ENCODE measurements around the gene CLPSL2. TPM values are rescaled to one million over a fixed set of nuclear protein-coding genes. Genes with fewer than 3 reads are reported as not detected.

The CLPSL2 gene
- total RNA-seq, 1 donor = not detected

DNA sequence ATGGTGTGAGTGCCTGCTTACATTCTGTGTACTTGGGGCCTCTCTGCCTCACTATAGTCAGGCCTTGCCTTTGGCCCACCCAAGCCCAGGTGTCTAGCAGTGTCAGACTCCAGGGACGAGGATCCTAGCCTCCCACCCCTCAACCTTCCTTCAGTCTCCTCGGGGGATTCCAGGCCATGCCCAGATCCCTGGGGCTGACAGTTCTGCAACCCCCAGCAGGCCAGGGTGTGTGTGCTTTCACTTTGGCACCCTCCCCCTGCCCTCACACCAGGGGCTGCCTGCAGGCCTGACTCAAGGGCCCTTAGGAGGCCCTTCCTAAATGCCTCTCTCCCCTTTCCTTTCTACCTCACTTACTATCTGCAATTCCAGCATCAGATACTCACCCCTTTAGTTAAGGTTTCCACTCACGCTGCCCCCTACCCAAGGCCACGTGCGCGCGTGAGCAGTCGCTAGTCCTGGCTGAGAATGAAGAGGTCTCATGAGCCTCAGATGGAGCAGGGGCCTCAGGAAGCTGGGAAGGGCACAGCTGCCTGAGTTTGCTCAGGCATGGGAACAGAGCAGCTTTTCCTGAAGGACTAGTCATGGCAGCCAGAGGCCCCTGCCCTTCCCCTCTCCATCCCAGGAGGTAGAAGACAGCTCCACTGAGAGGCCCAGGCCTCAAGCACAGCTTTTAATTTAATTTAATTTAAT, 21.6 kb downstream of the CLPSL2 start:
- Histone ChIP-seq H3K27me3 (ENCODE audit: insufficient read depth, low read length) (peaks cover 19% of the 10 kb centered on the region), H4K20me1 (ENCODE audit: insufficient read depth, low read length) (no peaks in the 10 kb centered on the region), H2AFZ (ENCODE audit: low read length) (no peak overlapping the region), H3K27ac (ENCODE audit: low read depth, low read length) (no peak overlapping the region), H3K4me1 (ENCODE audit: insufficient read depth, low read length) (no peaks in the 10 kb centered on the region), H3K4me2 (ENCODE audit: insufficient read depth, low read length) (no peak overlapping the region), H3K36me3 (ENCODE audit: insufficient read depth, low read length) (no peaks in the 10 kb centered on the region), H3K79me2 (ENCODE audit: insufficient read depth, low read length) (no peaks in the 10 kb centered on the region), H3K4me3 (ENCODE audit: insufficient read depth, low read length) (no peak overlapping the region), H3K9me3 (ENCODE audit: low read depth, low read length) (no peaks in the 10 kb centered on the region)
- TF ChIP-seq, protein P1, sequence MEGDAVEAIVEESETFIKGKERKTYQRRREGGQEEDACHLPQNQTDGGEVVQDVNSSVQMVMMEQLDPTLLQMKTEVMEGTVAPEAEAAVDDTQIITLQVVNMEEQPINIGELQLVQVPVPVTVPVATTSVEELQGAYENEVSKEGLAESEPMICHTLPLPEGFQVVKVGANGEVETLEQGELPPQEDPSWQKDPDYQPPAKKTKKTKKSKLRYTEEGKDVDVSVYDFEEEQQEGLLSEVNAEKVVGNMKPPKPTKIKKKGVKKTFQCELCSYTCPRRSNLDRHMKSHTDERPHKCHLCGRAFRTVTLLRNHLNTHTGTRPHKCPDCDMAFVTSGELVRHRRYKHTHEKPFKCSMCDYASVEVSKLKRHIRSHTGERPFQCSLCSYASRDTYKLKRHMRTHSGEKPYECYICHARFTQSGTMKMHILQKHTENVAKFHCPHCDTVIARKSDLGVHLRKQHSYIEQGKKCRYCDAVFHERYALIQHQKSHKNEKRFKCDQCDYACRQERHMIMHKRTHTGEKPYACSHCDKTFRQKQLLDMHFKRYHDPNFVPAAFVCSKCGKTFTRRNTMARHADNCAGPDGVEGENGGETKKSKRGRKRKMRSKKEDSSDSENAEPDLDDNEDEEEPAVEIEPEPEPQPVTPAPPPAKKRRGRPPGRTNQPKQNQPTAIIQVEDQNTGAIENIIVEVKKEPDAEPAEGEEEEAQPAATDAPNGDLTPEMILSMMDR (IDR thresholded peaks at IDR 0.05; ENCODE audit: extremely low read depth, low read depth, low read length) = no peak
- DNase-seq (ENCODE audit: insufficient read length, low spot score, missing footprints) = no peak

DNA sequence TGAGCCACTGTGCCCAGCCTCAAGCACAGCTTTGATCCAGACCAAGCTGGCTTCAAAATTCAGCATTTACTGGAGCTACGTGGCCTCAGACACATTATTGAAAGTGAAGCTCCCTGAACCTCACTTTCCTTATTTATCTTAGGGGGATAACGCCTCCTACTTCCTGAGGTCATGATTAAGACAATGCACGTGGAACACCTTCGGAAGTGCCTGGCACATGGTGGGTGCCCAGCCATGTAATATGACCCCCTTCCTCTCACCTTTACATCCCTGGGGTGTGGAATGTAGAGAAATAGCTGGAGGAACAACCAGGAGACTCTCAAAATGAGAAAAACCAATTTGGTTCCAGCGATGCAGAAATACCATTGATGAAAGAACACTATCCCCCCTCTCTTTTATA, 22.3 kb downstream of the CLPSL2 start:
- no peak overlapping the region for H3K27ac ChIP-seq (ENCODE audit: low read depth, low read length)
- H3K9me3 ChIP-seq (ENCODE audit: low read depth, low read length) = no peaks in the 10 kb centered on the region
- DNase-seq (ENCODE audit: insufficient read length, low spot score, missing footprints) = no peak
- H4K20me1 ChIP-seq (ENCODE audit: insufficient read depth, low read length) = no peaks in the 10 kb centered on the region
- TF ChIP-seq, protein P1 (IDR thresholded peaks at IDR 0.05; ENCODE audit: extremely low read depth, low read depth, low read length) = no peak
- no peak overlapping the region for H2AFZ ChIP-seq (ENCODE audit: low read length)
- H3K4me3 ChIP-seq (ENCODE audit: insufficient read depth, low read length) = no peak overlapping the region
- no peaks in the 10 kb centered on the region for H3K36me3 ChIP-seq (ENCODE audit: insufficient read depth, low read length)
- H3K79me2 ChIP-seq (ENCODE audit: insufficient read depth, low read length) = no peaks in the 10 kb centered on the region
- no peaks in the 10 kb centered on the region for H3K4me1 ChIP-seq (ENCODE audit: insufficient read depth, low read length)
- no peak overlapping the region for H3K4me2 ChIP-seq (ENCODE audit: insufficient read depth, low read length)
- H3K27me3 ChIP-seq (ENCODE audit: insufficient read depth, low read length) = peaks cover 18% of the 10 kb centered on the region

- DNase-seq (ENCODE audit: insufficient read length, low spot score, missing footprints) = no peak
Measured at GRCh38 chr6:35801148-35801547, 24.8 kb downstream of the CLPSL2 start.

More at GRCh38 chr6:35801148-35801547, 24.8 kb downstream of the CLPSL2 start:
- no peak overlapping the region for H3K27ac ChIP-seq (ENCODE audit: low read depth, low read length)
- H3K36me3 ChIP-seq (ENCODE audit: insufficient read depth, low read length) = no peaks in the 10 kb centered on the region
- H3K9me3 ChIP-seq (ENCODE audit: low read depth, low read length) = no peaks in the 10 kb centered on the region
- no peak overlapping the region for H3K4me2 ChIP-seq (ENCODE audit: insufficient read depth, low read length)
- no peaks in the 10 kb centered on the region for H3K79me2 ChIP-seq (ENCODE audit: insufficient read depth, low read length)
- H2AFZ ChIP-seq (ENCODE audit: low read length) = no peak overlapping the region
- no peak overlapping the region for H3K4me3 ChIP-seq (ENCODE audit: insufficient read depth, low read length)
- H4K20me1 ChIP-seq (ENCODE audit: insufficient read depth, low read length) = no peaks in the 10 kb centered on the region
- H3K27me3 ChIP-seq (ENCODE audit: insufficient read depth, low read length) = peaks cover 12% of the 10 kb centered on the region
- TF ChIP-seq, protein P1 (IDR thresholded peaks at IDR 0.05; ENCODE audit: extremely low read depth, low read depth, low read length) = no peak
- H3K4me1 ChIP-seq (ENCODE audit: insufficient read depth, low read length) = no peaks in the 10 kb centered on the region

Data from osteoblast (primary cell).